ENCODE data around the gene SIRT2.

SIRT2 gene

GRCh38 chr19:38838208-38838985 is 61.0 kb downstream of the SIRT2 start (continued):
- TF ChIP-seq ZNF571 (tag by site-specific recombination; IDR thresholded peaks at IDR 0.05) (no peak), ZNF426 (tag by site-specific recombination; IDR thresholded peaks at IDR 0.05) (no peak), HOXD13 (CRISPR knock-in tag; IDR thresholded peaks at IDR 0.05; ENCODE audit: borderline replicate concordance) (no peak), ZFP37 (tag by site-specific recombination; IDR thresholded peaks at IDR 0.05) (peak; percentile 73), ZNF10 (tag by site-specific recombination; IDR thresholded peaks at IDR 0.05) (no peak), ZIC2 (tag by site-specific recombination; IDR thresholded peaks at IDR 0.05) (no peak), OVOL3 (tag by site-specific recombination; IDR thresholded peaks at IDR 0.05) (no peak), ZNF24 (tag by site-specific recombination; IDR thresholded peaks at IDR 0.05) (no peak), WT1 (tag by site-specific recombination; IDR thresholded peaks at IDR 0.05) (peak; percentile 22), KLF8 (tag by site-specific recombination; IDR thresholded peaks at IDR 0.05) (peak; percentile 38; the same call in 1 of the 2 replicates), SCRT1 (tag by site-specific recombination; IDR thresholded peaks at IDR 0.05; ENCODE audit: borderline replicate concordance) (no peak), ZNF785 (tag by site-specific recombination; IDR thresholded peaks at IDR 0.05) (no peak)

- TF ChIP-seq BCL11A (tag by site-specific recombination; IDR thresholded peaks at IDR 0.05; ENCODE audit: low read depth), result peak; percentile 73; the same call in 1 of the 2 replicates
- peak; percentile 71 for TF ChIP-seq IKZF3 (tag by site-specific recombination; IDR thresholded peaks at IDR 0.05)
- TF ChIP-seq SP7 (tag by site-specific recombination; IDR thresholded peaks at IDR 0.05), result peak; percentile 66
- TF ChIP-seq ZSCAN16 (tag by site-specific recombination; IDR thresholded peaks at IDR 0.05), result peak; percentile 95
- TF ChIP-seq ZXDB (tag by site-specific recombination; IDR thresholded peaks at IDR 0.05), result peak; percentile 17; the same call in 1 of the 2 replicates
- TF ChIP-seq ZBTB44 (tag by site-specific recombination; IDR thresholded peaks at IDR 0.05), result peak; percentile 72; the same call in 1 of the 2 replicates
- peak; percentile 57 for TF ChIP-seq OSR2 (tag by site-specific recombination; IDR thresholded peaks at IDR 0.05)
- no peak for TF ChIP-seq ZNF423 (tag by site-specific recombination; IDR thresholded peaks at IDR 0.05)
- 0 out of 2 replicates have a peak, but pooled peaks have one; percentile 12 for TF ChIP-seq ZNF664 (tag by site-specific recombination; IDR thresholded peaks at IDR 0.05)
- TF ChIP-seq ZSCAN30 (tag by site-specific recombination; IDR thresholded peaks at IDR 0.05), result 0 out of 2 replicates have a peak, but pooled peaks have one; percentile 7
- TF ChIP-seq ZEB2 (tag by site-specific recombination; IDR thresholded peaks at IDR 0.05), result peak; percentile 12; the same call in 1 of the 2 replicates
- TF ChIP-seq ZNF629 (tag by site-specific recombination; IDR thresholded peaks at IDR 0.05), result peak; percentile 51; the same call in 1 of the 2 replicates
- TF ChIP-seq KLF8 (tag by site-specific recombination; IDR thresholded peaks at IDR 0.05), result peak; percentile 51; the same call in 1 of the 2 replicates
- 0 out of 2 replicates have a peak, but pooled peaks have one; percentile 34 for TF ChIP-seq ZFP69B (tag by site-specific recombination; IDR thresholded peaks at IDR 0.05)
- TF ChIP-seq ZNF488 (tag by site-specific recombination; IDR thresholded peaks at IDR 0.05), result no peak
- peak; percentile 52; the same call in 1 of the 2 replicates for TF ChIP-seq ZNF639 (tag by site-specific recombination; IDR thresholded peaks at IDR 0.05)
- TF ChIP-seq HIC1 (tag by site-specific recombination; IDR thresholded peaks at IDR 0.05), result no peak
- peak; percentile 87 for TF ChIP-seq FEZF1 (tag by site-specific recombination; IDR thresholded peaks at IDR 0.05)
- no peak for TF ChIP-seq ZNF16 (tag by site-specific recombination; IDR thresholded peaks at IDR 0.05; ENCODE audit: low read depth)
Measured at GRCh38 chr19:38837656-38838121, 61.7 kb downstream of the SIRT2 start.

More at GRCh38 chr19:38837656-38838121, 61.7 kb downstream of the SIRT2 start:
- H3K27ac ChIP-seq (ENCODE audit: extremely low read depth, low read depth, low read length), result peak overlapping the region; percentile 63; the same call in 1 of the 2 replicates
- H3K36me3 ChIP-seq (ENCODE audit: control insufficient read depth in 2 of 2, insufficient read depth in 1 of 2, low read length in 2 of 2), result peaks cover 74 to 79% of the 10 kb centered on the region in 2 experiments
- H3K9me3 ChIP-seq (ENCODE audit: control insufficient read depth, insufficient read depth, low read depth, low read length), result no peaks in the 10 kb centered on the region
- peaks cover 7% of the 10 kb centered on the region for H3K4me1 ChIP-seq (ENCODE audit: control insufficient read depth, insufficient read depth, low read length)
- H3K4me3 ChIP-seq (ENCODE audit: low read depth, low read length), result no peak overlapping the region
- POLR2A ChIA-PET, result interaction anchor here (0.6 to 4.6 kb wide), 6 partner anchors 10 to 134 kb away, joined by 3 to 67 read pairs (median 6); partner anchors contain the start of genes HNRNPL, MRPS12 and SARS2
- CTCF ChIA-PET, result interaction anchor here (0.6 to 1.2 kb wide), 7 partner anchors 22 to 432 kb away, joined by 3 to 6 read pairs (median 3); no protein-coding TSS in a partner anchor
